ENCODE measurements around the gene ALDH3A2.
"Not testable (repeated sequence)": the region's sequence is repeated elsewhere in the genome, so short reads cannot be mapped to it uniquely, and the experiment has no call there.

Gene ALDH3A2

DNA sequence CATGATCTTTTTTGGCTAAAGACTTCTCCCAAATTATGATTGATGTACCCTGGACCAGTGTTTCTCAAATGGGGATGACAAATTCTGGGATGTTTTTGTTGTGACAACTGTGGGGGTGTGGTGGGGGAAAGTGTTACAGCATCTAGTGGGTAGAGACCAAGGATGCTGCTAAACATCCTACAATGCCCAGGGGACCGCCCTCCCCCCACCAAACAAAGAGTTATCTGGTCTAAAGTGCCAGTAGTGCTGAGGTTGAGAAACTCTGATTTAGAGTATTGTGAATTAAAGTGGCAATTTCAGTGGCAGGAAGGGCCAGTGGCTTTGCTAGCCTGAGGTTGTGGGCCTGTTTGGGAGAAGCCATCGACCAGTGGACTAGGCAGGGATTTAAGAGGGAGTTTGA is 34.6 kb downstream of the ALDH3A2 start:
- no peaks in the 10 kb centered on the region for H4K20me1 ChIP-seq (ENCODE audit: insufficient read depth)
- H3K27me3 ChIP-seq (ENCODE audit: insufficient read depth, low read depth), result no peaks in the 10 kb centered on the region
- H3K4me2 ChIP-seq, result no peak overlapping the region
- H3K79me2 ChIP-seq (ENCODE audit: insufficient read depth, low read depth), result no peaks in the 10 kb centered on the region
- no peak overlapping the region for H3K27ac ChIP-seq
- H2AFZ ChIP-seq (ENCODE audit: low read depth), result no peak overlapping the region
- no peak overlapping the region for H3K9ac ChIP-seq
- no peak overlapping the region for H3K4me3 ChIP-seq (IDR thresholded peaks at IDR 0.05; ENCODE audit: insufficient read depth, low read depth, low read length)
- no peaks in the 10 kb centered on the region for H3K36me3 ChIP-seq (ENCODE audit: insufficient read depth)
- no peaks in the 10 kb centered on the region for H3K4me1 ChIP-seq (ENCODE audit: low read depth, poor library complexity, severe bottlenecking)
- no peak for TF ChIP-seq CTCF (conservative IDR thresholded peaks at IDR 0.05; ENCODE audit: low read depth, low read length)

DNA sequence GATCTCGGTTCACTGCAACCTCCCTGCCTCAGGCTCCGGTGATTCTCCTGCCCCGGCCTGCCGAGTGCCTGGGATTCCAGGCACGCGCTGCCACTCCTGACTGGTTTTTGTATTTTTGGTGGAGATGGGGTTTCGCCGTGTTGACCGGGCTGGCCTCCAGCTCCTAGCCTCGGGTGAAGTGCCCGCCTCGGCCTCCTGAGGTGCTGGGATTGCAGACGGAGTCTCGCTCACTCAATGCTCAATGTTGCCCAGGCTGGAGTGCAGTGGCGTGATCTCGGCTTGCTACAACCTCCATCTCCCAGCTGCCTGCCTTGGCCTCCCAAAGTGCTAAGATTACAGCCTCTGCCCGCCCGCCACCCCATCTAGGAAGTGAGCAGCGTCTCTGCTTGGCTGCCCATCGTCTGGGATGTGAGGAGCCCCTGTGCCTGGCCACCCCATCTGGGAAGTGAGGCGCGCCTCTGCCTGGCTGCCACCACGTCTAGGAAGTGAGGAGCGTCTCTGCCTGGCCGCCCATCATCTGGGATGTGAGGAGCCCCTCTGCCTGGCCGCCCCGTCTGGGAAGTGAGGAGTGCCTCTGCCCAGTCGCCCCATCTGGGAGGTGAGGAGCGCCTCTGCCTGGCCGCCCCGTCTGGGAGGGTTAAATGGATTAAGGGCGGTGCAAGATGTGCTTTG is 36.5 kb downstream of the ALDH3A2 start:
- not testable (repeated sequence) for H3K9ac ChIP-seq; H3K36me3 ChIP-seq (ENCODE audit: insufficient read depth); H4K20me1 ChIP-seq (ENCODE audit: insufficient read depth); H3K4me2 ChIP-seq; H3K79me2 ChIP-seq (ENCODE audit: insufficient read depth, low read depth); H2AFZ ChIP-seq (ENCODE audit: low read depth); H3K4me1 ChIP-seq (ENCODE audit: low read depth, poor library complexity, severe bottlenecking); H3K27me3 ChIP-seq (ENCODE audit: insufficient read depth, low read depth); H3K4me3 ChIP-seq (IDR thresholded peaks at IDR 0.05; ENCODE audit: insufficient read depth, low read depth, low read length); H3K27ac ChIP-seq

- Histone ChIP-seq H3K36me3 (ENCODE audit: insufficient read depth) (no peaks in the 10 kb centered on the region), H3K27ac (no peak overlapping the region)
These were observed 38.0 kb downstream of the ALDH3A2 start for GRCh38 chr17:19686400-19687090.

GRCh38 chr17:19702217-19702641 is 53.7 kb downstream of the ALDH3A2 start:
- no peak overlapping the region for H3K4me3 ChIP-seq (IDR thresholded peaks at IDR 0.05; ENCODE audit: insufficient read depth, low read depth, low read length)
- no peak overlapping the region for H2AFZ ChIP-seq (ENCODE audit: low read depth)
- H3K27ac ChIP-seq, result no peak overlapping the region
- H3K9ac ChIP-seq, result no peak overlapping the region
- H3K36me3 ChIP-seq (ENCODE audit: insufficient read depth), result no peaks in the 10 kb centered on the region
- TF ChIP-seq CTCF (conservative IDR thresholded peaks at IDR 0.05; ENCODE audit: low read depth, low read length), result no peak
- no peaks in the 10 kb centered on the region for H3K79me2 ChIP-seq (ENCODE audit: insufficient read depth, low read depth)
- no peaks in the 10 kb centered on the region for H3K27me3 ChIP-seq (ENCODE audit: insufficient read depth, low read depth)
- no peak overlapping the region for H3K4me2 ChIP-seq
- no peaks in the 10 kb centered on the region for H4K20me1 ChIP-seq (ENCODE audit: insufficient read depth)
- no peaks in the 10 kb centered on the region for H3K4me1 ChIP-seq (ENCODE audit: low read depth, poor library complexity, severe bottlenecking)

More at GRCh38 chr17:19686400-19687090, 38.0 kb downstream of the ALDH3A2 start:
- Histone ChIP-seq H3K4me2 (no peak overlapping the region), H4K20me1 (ENCODE audit: insufficient read depth) (no peaks in the 10 kb centered on the region), H2AFZ (ENCODE audit: low read depth) (no peak overlapping the region), H3K4me1 (ENCODE audit: low read depth, poor library complexity, severe bottlenecking) (no peaks in the 10 kb centered on the region), H3K4me3 (IDR thresholded peaks at IDR 0.05; ENCODE audit: insufficient read depth, low read depth, low read length) (no peak overlapping the region), H3K79me2 (ENCODE audit: insufficient read depth, low read depth) (no peaks in the 10 kb centered on the region), H3K27me3 (ENCODE audit: insufficient read depth, low read depth) (no peaks in the 10 kb centered on the region), H3K9ac (no peak overlapping the region)
- no peak for TF ChIP-seq CTCF (conservative IDR thresholded peaks at IDR 0.05; ENCODE audit: low read depth, low read length)

All from KMS-11 (cell line).